ENCODE data around the gene AMOTL1. TPM values are rescaled to one million over a fixed set of nuclear protein-coding genes. Genes with fewer than 3 reads are reported as not detected.

AMOTL1 gene
- polyA plus RNA-seq, 1 of the 3 experiments (the other 2 are of a cell fraction), result 10.7 TPM

DNA sequence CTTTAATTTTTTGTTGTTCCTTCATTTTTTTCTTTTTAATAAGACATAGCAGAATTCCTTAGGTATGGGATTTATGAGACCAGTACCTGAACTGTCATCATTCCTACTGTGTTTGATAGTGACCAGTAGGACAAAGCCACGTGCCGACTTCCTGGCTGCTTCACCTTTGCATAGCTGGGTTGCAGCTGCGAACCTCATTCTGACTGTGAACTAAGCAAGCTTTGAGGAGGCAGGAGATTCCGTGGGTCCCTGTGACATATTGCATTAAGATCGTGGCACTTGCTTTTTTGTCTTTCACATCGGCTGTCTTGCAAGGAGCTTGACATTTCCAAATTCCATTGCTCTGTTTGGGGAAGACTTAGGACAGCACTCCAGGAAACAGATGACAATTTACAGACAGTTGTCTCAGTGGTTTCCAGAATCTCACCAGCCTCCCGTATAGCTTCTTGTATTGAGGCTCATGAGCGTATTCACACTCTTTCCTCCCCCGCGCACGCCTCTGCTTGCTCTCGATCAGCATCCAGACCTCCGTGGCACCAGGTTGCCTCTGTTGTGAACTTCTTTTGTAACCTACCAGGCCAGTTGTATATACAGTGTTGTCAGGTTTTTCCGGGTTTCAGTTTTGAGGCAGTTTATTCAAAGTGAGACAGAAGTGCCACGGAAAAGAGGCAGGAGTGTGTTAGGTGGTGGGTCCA is 103.5 kb downstream of the AMOTL1 start:
- WGBS (ENCODE audit: low lambda C conversion rate), result 97% methylated on average over 15 of the region's 15 CpGs
- H3K9ac ChIP-seq, result no peak overlapping the region
- peaks cover 3 to 9% of the 10 kb centered on the region in 2 experiments; a peak in 3 of 4 replicates for H3K4me1 ChIP-seq (ENCODE audit: control insufficient read depth in 1 of 2, insufficient read depth in 2 of 2, low read depth in 1 of 2, low read length in 1 of 2)
- no peaks in the 10 kb centered on the region for H3K9me2 ChIP-seq
- ChIA-PET CTCF (interaction anchor here (1.0 to 2.6 kb wide), 3 partner anchors 26 to 248 kb away, joined by 3 to 10 read pairs (median 3); no protein-coding TSS in a partner anchor), POLR2A (no interaction called here)
- no peaks in the 10 kb centered on the region for H3K9me3 ChIP-seq
- TF ChIP-seq FOSL2 (IDR thresholded peaks at IDR 0.05; ENCODE audit: borderline replicate concordance, low read depth) (no peak), RXRA (IDR thresholded peaks at IDR 0.05; ENCODE audit: borderline replicate concordance, low read depth) (no peak), FOXJ3 (CRISPR knock-in tag; IDR thresholded peaks at IDR 0.05) (no peak), TEAD4 (IDR thresholded peaks at IDR 0.05; ENCODE audit: borderline replicate concordance, insufficient read depth) (no peak), USF1 (IDR thresholded peaks at IDR 0.05; ENCODE audit: borderline replicate concordance, low read depth) (no peak), FOXM1 (IDR thresholded peaks at IDR 0.05; ENCODE audit: low read depth) (no peak), NRF1 (IDR thresholded peaks at IDR 0.05; ENCODE audit: low read depth, low read length) (no peak), RFX5 (IDR thresholded peaks at IDR 0.05; ENCODE audit: low read length) (no peak), CTCF (IDR thresholded peaks at IDR 0.05) (no peak), EZH2phosphoT487 (IDR thresholded peaks at IDR 0.05; ENCODE audit: borderline replicate concordance, low read depth) (no peak), MXI1 (IDR thresholded peaks at IDR 0.05; ENCODE audit: low read depth, low read length) (no peak)
- TF ChIP-seq, protein P1, sequence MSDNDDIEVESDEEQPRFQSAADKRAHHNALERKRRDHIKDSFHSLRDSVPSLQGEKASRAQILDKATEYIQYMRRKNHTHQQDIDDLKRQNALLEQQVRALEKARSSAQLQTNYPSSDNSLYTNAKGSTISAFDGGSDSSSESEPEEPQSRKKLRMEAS (IDR thresholded peaks at IDR 0.05; ENCODE audit: low read depth), result no peak
- TF ChIP-seq, protein P2, sequence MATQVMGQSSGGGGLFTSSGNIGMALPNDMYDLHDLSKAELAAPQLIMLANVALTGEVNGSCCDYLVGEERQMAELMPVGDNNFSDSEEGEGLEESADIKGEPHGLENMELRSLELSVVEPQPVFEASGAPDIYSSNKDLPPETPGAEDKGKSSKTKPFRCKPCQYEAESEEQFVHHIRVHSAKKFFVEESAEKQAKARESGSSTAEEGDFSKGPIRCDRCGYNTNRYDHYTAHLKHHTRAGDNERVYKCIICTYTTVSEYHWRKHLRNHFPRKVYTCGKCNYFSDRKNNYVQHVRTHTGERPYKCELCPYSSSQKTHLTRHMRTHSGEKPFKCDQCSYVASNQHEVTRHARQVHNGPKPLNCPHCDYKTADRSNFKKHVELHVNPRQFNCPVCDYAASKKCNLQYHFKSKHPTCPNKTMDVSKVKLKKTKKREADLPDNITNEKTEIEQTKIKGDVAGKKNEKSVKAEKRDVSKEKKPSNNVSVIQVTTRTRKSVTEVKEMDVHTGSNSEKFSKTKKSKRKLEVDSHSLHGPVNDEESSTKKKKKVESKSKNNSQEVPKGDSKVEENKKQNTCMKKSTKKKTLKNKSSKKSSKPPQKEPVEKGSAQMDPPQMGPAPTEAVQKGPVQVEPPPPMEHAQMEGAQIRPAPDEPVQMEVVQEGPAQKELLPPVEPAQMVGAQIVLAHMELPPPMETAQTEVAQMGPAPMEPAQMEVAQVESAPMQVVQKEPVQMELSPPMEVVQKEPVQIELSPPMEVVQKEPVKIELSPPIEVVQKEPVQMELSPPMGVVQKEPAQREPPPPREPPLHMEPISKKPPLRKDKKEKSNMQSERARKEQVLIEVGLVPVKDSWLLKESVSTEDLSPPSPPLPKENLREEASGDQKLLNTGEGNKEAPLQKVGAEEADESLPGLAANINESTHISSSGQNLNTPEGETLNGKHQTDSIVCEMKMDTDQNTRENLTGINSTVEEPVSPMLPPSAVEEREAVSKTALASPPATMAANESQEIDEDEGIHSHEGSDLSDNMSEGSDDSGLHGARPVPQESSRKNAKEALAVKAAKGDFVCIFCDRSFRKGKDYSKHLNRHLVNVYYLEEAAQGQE (IDR thresholded peaks at IDR 0.05; ENCODE audit: low read depth, low read length), result no peak
- H3K27ac ChIP-seq (ENCODE audit: low read depth in 2 of 2, low read length in 1 of 2), result no peak overlapping the region
- DNase-seq, result no peak
- H3K36me3 ChIP-seq (replicated peaks in 1 of 2; ENCODE audit: control insufficient read depth in 1 of 2, insufficient read depth in 2 of 2, low read length in 1 of 2), result peaks cover 23 to 76% of the 10 kb centered on the region in 2 experiments
- no peaks in the 10 kb centered on the region for H4K20me1 ChIP-seq (ENCODE audit: insufficient read depth)
- no peak overlapping the region for H2AFZ ChIP-seq (ENCODE audit: low read depth)
- H3F3A ChIP-seq (replicated peaks; ENCODE audit: insufficient read depth), result peaks cover 4% of the 10 kb centered on the region
- no peak overlapping the region for H3K4me3 ChIP-seq (ENCODE audit: low read depth in 2 of 2, low read length in 1 of 2)
- no peaks in the 10 kb centered on the region for H3K79me2 ChIP-seq (ENCODE audit: insufficient read depth)
- no peaks in the 10 kb centered on the region for H3K27me3 ChIP-seq (ENCODE audit: insufficient read depth)
- H3K4me2 ChIP-seq, result no peak overlapping the region
